MCF 10A (cell line): ENCODE results near the gene EBP. TPM values are rescaled to one million over a fixed set of nuclear protein-coding genes. Genes with fewer than 3 reads are reported as not detected.

ENCODE experiments used
- BruUV-seq: library from RNA; stranded (reverse); fragments of 400-500 nt; replicated peaks from 2 replicates; lab custom pipeline; 2021; lab: Mats Ljungman, UMichigan
- CTCF ChIA-PET: fragments of 300-600 bp; sonication (Branson Sonifier 250); formaldehyde crosslinking; extraction: SDS; loops from one replicate; lab custom pipeline; 2021; ENCODE audit warnings: antibody characterized with exemption, inconsistent platforms; lab: Yijun Ruan, JAX
- POLR2A ChIA-PET: fragments of 300-600, 350-650 bp; sonication (Branson Sonifier 250); formaldehyde crosslinking; extraction: SDS; loops from one replicate; lab custom pipeline; 2020; ENCODE audit warnings: antibody characterized with exemption, inconsistent platforms; lab: Yijun Ruan, JAX
- DNase-seq: peaks from one replicate; pipeline ENCODE4 v3.0.0-alpha.2; 2018; ENCODE audit not compliant: unreplicated experiment
- H3K27ac Mint-ChIP-seq: one replicate; pipeline ENCODE4 v1.8.0; 2022; ENCODE audit warnings: mild to moderate bottlenecking, low read depth, mixed read lengths; ENCODE audit not compliant: unreplicated experiment
- H3K27me3 Mint-ChIP-seq: one replicate; pipeline ENCODE4 v1.8.0; 2022; ENCODE audit warnings: mixed read lengths; ENCODE audit not compliant: insufficient read depth, unreplicated experiment
- H3K36me3 Mint-ChIP-seq: one replicate; pipeline ENCODE4 v1.8.0; 2022; ENCODE audit warnings: mild to moderate bottlenecking, moderate library complexity, mixed read lengths; ENCODE audit not compliant: insufficient read depth, unreplicated experiment
- H3K4me1 Mint-ChIP-seq: one replicate; pipeline ENCODE4 v1.8.0; 2022; ENCODE audit warnings: mixed read lengths; ENCODE audit not compliant: insufficient read depth, unreplicated experiment
- H3K4me3 Mint-ChIP-seq: one replicate; pipeline ENCODE4 v1.8.0; 2022; ENCODE audit warnings: mild to moderate bottlenecking, moderate library complexity, mixed read lengths; ENCODE audit not compliant: unreplicated experiment
- H3K9me3 Mint-ChIP-seq: one replicate; pipeline ENCODE4 v1.8.0; 2022; ENCODE audit warnings: mixed read lengths; ENCODE audit not compliant: unreplicated experiment
- intact Hi-C: fragments of 100-400 bp; cut with micrococcal nuclease; formaldehyde crosslinking; loops from 2 replicates; pipeline ENCODE4 v1.14.1; 2022
- total RNA-seq: library from RNA; stranded (reverse); gene quantifications from 2 replicates; pipeline ENCODE4 v1.2.3, GENCODE V29; 2022
- TF ChIP-seq, protein P1 (sequence below): fragments of 200-600 bp; IDR thresholded peaks from one replicate; pipeline ENCODE4 v1.8.0; 2022; ENCODE audit warnings: antibody characterized with exemption, mild to moderate bottlenecking; ENCODE audit not compliant: unreplicated experiment

EBP gene
- total RNA-seq, 1 experiment from 2014 or later: 102 TPM

DNA sequence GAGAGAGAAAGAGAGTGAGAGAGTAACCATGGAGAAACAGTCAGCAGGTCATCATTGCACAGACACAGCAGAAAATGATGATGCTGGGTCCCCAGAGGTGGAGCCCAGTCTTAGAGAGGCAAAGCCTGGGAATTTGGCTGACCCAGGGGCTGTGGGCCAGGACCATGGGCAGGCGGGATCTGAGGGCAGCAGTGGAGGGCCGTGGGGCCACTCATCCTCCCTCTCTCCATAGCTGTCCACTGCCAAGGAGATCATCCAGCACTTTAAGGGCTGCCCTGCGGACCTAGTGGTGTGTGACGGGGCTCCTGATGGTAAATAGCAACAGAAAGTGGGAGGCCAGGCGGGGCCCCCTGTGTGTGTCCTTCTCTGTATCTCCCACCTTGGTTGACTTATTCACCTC, 42.8 kb upstream of the EBP start:
- peak overlapping the region; percentile 10 for H3K27ac Mint-ChIP-seq
- H3K36me3 Mint-ChIP-seq: peaks cover 51% of the 10 kb centered on the region
- H3K4me3 Mint-ChIP-seq: no peak overlapping the region
- peaks cover 7% of the 10 kb centered on the region for H3K9me3 Mint-ChIP-seq
- TF ChIP-seq, protein P1, sequence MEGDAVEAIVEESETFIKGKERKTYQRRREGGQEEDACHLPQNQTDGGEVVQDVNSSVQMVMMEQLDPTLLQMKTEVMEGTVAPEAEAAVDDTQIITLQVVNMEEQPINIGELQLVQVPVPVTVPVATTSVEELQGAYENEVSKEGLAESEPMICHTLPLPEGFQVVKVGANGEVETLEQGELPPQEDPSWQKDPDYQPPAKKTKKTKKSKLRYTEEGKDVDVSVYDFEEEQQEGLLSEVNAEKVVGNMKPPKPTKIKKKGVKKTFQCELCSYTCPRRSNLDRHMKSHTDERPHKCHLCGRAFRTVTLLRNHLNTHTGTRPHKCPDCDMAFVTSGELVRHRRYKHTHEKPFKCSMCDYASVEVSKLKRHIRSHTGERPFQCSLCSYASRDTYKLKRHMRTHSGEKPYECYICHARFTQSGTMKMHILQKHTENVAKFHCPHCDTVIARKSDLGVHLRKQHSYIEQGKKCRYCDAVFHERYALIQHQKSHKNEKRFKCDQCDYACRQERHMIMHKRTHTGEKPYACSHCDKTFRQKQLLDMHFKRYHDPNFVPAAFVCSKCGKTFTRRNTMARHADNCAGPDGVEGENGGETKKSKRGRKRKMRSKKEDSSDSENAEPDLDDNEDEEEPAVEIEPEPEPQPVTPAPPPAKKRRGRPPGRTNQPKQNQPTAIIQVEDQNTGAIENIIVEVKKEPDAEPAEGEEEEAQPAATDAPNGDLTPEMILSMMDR: no peak
- no peak for DNase-seq
- intact Hi-C loops: loop anchor here (5.0 kb wide), 1 partner anchor 113 kb away; no protein-coding TSS in a partner anchor
- ChIA-PET POLR2A (interaction anchor here (4.7 kb wide), 1 partner anchor 11 kb away, joined by 22 read pairs; no protein-coding TSS in a partner anchor), CTCF (no interaction called here)
- no peaks in the 10 kb centered on the region for H3K27me3 Mint-ChIP-seq
- H3K4me1 Mint-ChIP-seq: peaks cover 13% of the 10 kb centered on the region
- BruUV-seq: no TSS peak

DNA sequence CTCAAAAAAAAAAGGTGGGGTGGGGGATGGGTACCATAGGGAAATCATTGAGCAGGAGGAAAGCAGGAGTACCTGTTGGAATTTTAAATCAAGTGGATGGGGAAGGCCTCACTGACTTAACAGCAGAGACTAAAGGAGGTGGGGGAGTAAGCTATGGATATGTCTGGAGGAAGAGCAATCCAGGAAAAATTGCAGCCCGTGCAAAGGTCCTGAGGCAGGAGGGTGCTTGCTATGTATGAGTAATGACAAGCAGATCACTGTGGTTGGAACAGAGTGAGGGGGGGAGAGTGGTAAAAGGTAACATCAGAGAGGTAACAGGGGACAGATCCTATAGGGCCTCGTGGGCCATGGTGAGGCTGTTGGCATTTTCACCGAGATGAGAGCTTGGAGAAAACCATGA, 41.5 kb upstream of the EBP start:
- intact Hi-C loops: no loop called here
- BruUV-seq: no TSS peak
- peaks cover 7% of the 10 kb centered on the region for H3K9me3 Mint-ChIP-seq

DNA sequence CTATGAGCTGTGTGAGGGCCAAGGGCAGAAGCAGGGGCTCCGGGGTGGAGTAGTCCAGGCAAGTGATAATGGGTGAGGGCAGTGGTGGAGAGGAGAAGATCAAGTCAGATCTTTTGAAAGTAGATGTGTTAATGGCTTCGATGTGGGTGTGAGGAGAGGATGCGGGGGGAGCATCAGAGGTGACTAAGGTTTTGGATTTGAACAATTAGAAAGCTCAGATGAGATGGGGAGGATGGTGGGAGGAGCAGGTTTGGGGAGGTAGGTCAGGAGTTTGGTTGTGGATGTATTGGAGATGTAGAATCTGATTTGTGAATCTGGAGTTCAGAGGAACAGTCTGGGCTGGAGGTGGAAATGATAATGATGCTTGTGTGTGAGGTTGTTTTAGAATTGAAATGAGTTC, 41.0 kb upstream of the EBP start:
- intact Hi-C loops: no loop called here
- H3K9me3 Mint-ChIP-seq: peaks cover 7% of the 10 kb centered on the region
- CTCF ChIA-PET: no interaction called here
- no peak for DNase-seq
- H3K36me3 Mint-ChIP-seq: peaks cover 66% of the 10 kb centered on the region
- POLR2A ChIA-PET: no interaction called here
- peaks cover 13% of the 10 kb centered on the region for H3K4me1 Mint-ChIP-seq
- H3K27me3 Mint-ChIP-seq: no peaks in the 10 kb centered on the region
- H3K27ac Mint-ChIP-seq: no peak overlapping the region
- TF ChIP-seq, protein P1: no peak
- H3K4me3 Mint-ChIP-seq: no peak overlapping the region
- no TSS peak for BruUV-seq

More for the DNA sequence above, 41.5 kb upstream of the EBP start:
- ChIA-PET POLR2A (no interaction called here), CTCF (no interaction called here)
- Mint-ChIP-seq H3K4me3 (no peak overlapping the region), H3K27ac (no peak overlapping the region), H3K4me1 (peaks cover 13% of the 10 kb centered on the region), H3K27me3 (no peaks in the 10 kb centered on the region), H3K36me3 (peaks cover 61% of the 10 kb centered on the region)
- no peak for DNase-seq
- TF ChIP-seq, protein P1: no peak

DNA sequence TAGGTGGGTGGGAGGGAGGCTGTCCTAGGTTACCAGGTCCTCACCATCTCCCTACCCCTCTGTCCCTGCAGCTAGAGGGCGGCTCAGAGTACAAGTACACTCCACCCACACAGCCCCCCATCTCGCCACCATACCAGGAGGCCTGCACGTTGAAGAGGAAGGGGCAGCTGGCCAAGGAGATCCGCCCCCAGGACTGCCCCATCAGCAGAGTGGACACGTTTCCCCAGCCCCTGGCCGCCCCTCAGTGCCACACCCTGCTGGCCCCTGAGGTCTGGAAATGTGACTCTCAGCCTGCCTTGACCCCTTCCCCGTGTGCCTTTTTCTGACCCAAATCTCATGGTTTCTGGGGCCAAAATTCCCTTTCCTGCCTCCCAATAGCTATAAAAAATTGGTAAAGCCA, 39.1 kb upstream of the EBP start:
- CTCF ChIA-PET: no interaction called here
- TF ChIP-seq, protein P1: no peak
- POLR2A ChIA-PET: no interaction called here
- DNase-seq: no peak
- intact Hi-C loops: no loop called here
- Mint-ChIP-seq H3K27ac (no peak overlapping the region), H3K9me3 (peaks cover 7% of the 10 kb centered on the region), H3K36me3 (peaks cover 69% of the 10 kb centered on the region), H3K4me3 (no peak overlapping the region), H3K27me3 (no peaks in the 10 kb centered on the region), H3K4me1 (peaks cover 9% of the 10 kb centered on the region)
- BruUV-seq: no TSS peak
